Activated B cell treated with CpG ODN at 0.5 μM for 24 hours (primary cell): ENCODE data around the gene KDM4B. TPM values are rescaled to one million over a fixed set of nuclear protein-coding genes. Genes with fewer than 3 reads are reported as not detected.

Experiments
- ATAC-seq: fragments of 200-7000 bp; cut with Tn5 transposase; one replicate; pipeline ENCODE4 v1.10.0; 2021; ENCODE audit warnings: low read depth, mild to moderate bottlenecking, moderate library complexity
- CTCF ChIA-PET: fragments of 350-600 bp; sonication (Branson Sonifier 250); formaldehyde crosslinking; loops from one replicate; lab custom pipeline; 2021; ENCODE audit warnings: antibody characterized with exemption; lab: Charles Lee
- POLR2A ChIA-PET: fragments of 350-600 bp; sonication (Branson Sonifier 250); formaldehyde crosslinking; loops from one replicate; lab custom pipeline; 2021; ENCODE audit warnings: antibody characterized with exemption; lab: Charles Lee
- DNase-seq: peaks from one replicate; pipeline ENCODE4 v3.0.0; 2022
- H3K27ac Mint-ChIP-seq: one replicate; pipeline ENCODE4 v1.8.0; 2020; ENCODE audit warnings: mixed read lengths
- H3K27me3 Mint-ChIP-seq: one replicate; pipeline ENCODE4 v1.8.0; 2021; ENCODE audit warnings: mixed read lengths
- H3K36me3 Mint-ChIP-seq: one replicate; pipeline ENCODE4 v1.8.0; 2021; ENCODE audit warnings: low read depth, mixed read lengths
- H3K4me1 Mint-ChIP-seq: one replicate; pipeline ENCODE4 v1.8.0; 2021; ENCODE audit warnings: mixed read lengths
- H3K4me3 Mint-ChIP-seq: one replicate; pipeline ENCODE4 v1.8.0; 2020; ENCODE audit warnings: mild to moderate bottlenecking, mixed read lengths
- H3K9me3 Mint-ChIP-seq: one replicate; pipeline ENCODE4 v1.8.0; 2020; ENCODE audit warnings: mixed read lengths
- CTCF ChIP-seq: fragments of 200-600 bp; IDR thresholded peaks from one replicate; pipeline ENCODE4 v1.8.0; 2022; ENCODE audit warnings: antibody characterized with exemption, mild to moderate bottlenecking
- intact Hi-C: fragments of 100-400 bp; cut with micrococcal nuclease; formaldehyde crosslinking; loops from one replicate; pipeline ENCODE4 v1.15.1; 2024
- total RNA-seq: library from RNA; stranded (reverse); gene quantifications from 2 replicates; pipeline ENCODE4 v1.2.3, GENCODE V29; 2022

KDM4B gene
- total RNA-seq, 1 donor from 2014 or later = 88.9 TPM

- no peak for DNase-seq
- no peak for ATAC-seq
- H3K27me3 Mint-ChIP-seq = no peaks in the 10 kb centered on the region
- H3K9me3 Mint-ChIP-seq = peaks cover 2% of the 10 kb centered on the region
- POLR2A ChIA-PET = no interaction called here
- no peak for TF ChIP-seq CTCF
- intact Hi-C loops = no loop called here
- CTCF ChIA-PET = no interaction called here
- H3K4me3 Mint-ChIP-seq = no peak overlapping the region
- peaks cover 3% of the 10 kb centered on the region for H3K4me1 Mint-ChIP-seq
- H3K36me3 Mint-ChIP-seq = peaks cover 22% of the 10 kb centered on the region
- H3K27ac Mint-ChIP-seq = no peak overlapping the region
These were observed 124.5 kb downstream of the KDM4B start for GRCh38 chr19:5093297-5093928.

- no peaks in the 10 kb centered on the region for H3K27me3 Mint-ChIP-seq
- H3K4me1 Mint-ChIP-seq = peaks cover 3% of the 10 kb centered on the region
- peaks cover 4% of the 10 kb centered on the region for H3K9me3 Mint-ChIP-seq
- peaks cover 22% of the 10 kb centered on the region for H3K36me3 Mint-ChIP-seq
- H3K27ac Mint-ChIP-seq = no peak overlapping the region
- ATAC-seq (no peak), DNase-seq (no peak)
- ChIA-PET CTCF (no interaction called here), POLR2A (no interaction called here)
- TF ChIP-seq CTCF = no peak
- intact Hi-C loops = no loop called here
- H3K4me3 Mint-ChIP-seq = no peak overlapping the region
These were observed 125.2 kb downstream of the KDM4B start for GRCh38 chr19:5093948-5094718.

GRCh38 chr19:5094768-5095567, 126.1 kb downstream of the KDM4B start:
- intact Hi-C loops = no loop called here
- ATAC-seq (no peak), DNase-seq (no peak)
- CTCF ChIA-PET = no interaction called here
- Mint-ChIP-seq H3K27me3 (no peaks in the 10 kb centered on the region), H3K9me3 (peaks cover 5% of the 10 kb centered on the region), H3K4me1 (peaks cover 3% of the 10 kb centered on the region), H3K4me3 (no peak overlapping the region), H3K36me3 (peaks cover 27% of the 10 kb centered on the region), H3K27ac (no peak overlapping the region)
- TF ChIP-seq CTCF = no peak
- POLR2A ChIA-PET = interaction anchor here (0.6 kb wide), 1 partner anchor 960 kb away, joined by 3 read pairs; no protein-coding TSS in a partner anchor

GRCh38 chr19:5095568-5095850, 126.6 kb downstream of the KDM4B start:
- no peak for TF ChIP-seq CTCF
- CTCF ChIA-PET = no interaction called here
- Mint-ChIP-seq H3K4me3 (no peak overlapping the region), H3K27me3 (no peaks in the 10 kb centered on the region), H3K4me1 (peaks cover 3% of the 10 kb centered on the region), H3K9me3 (peaks cover 9% of the 10 kb centered on the region), H3K27ac (no peak overlapping the region), H3K36me3 (peaks cover 33% of the 10 kb centered on the region)
- POLR2A ChIA-PET = interaction anchor here (0.6 kb wide), 1 partner anchor 959 kb away, joined by 3 read pairs; no protein-coding TSS in a partner anchor
- DNase-seq = no peak
- no peak for ATAC-seq
- intact Hi-C loops = no loop called here

GRCh38 chr19:5096536-5096935, 127.6 kb downstream of the KDM4B start:
- TF ChIP-seq CTCF = no peak
- POLR2A ChIA-PET = no interaction called here
- H3K27me3 Mint-ChIP-seq = no peaks in the 10 kb centered on the region
- H3K36me3 Mint-ChIP-seq = peaks cover 38% of the 10 kb centered on the region
- CTCF ChIA-PET = no interaction called here
- intact Hi-C loops = no loop called here
- peaks cover 3% of the 10 kb centered on the region for H3K4me1 Mint-ChIP-seq
- H3K9me3 Mint-ChIP-seq = peaks cover 11% of the 10 kb centered on the region
- H3K27ac Mint-ChIP-seq = no peak overlapping the region
- no peak for ATAC-seq
- no peak for DNase-seq
- no peak overlapping the region for H3K4me3 Mint-ChIP-seq
